Uterus (tissue), 2 donors: ENCODE data around the gene PTPA.

ENCODE experiments used
- POLR2A ChIP-seq, 2 donors: fragments of 450-650 bp; IDR thresholded peaks; one replicate each; pipeline ENCODE4 v1.6.1; 2016; ENCODE audit warnings: antibody characterized with exemption in 2 of 2, mild to moderate bottlenecking in 1 of 2, moderate library complexity in 1 of 2
- TF ChIP-seq, protein P1 (sequence below), 4 experiments: fragments of 200-600 bp in 2 of 4; fragments of 450-650 bp in 2 of 4; sonication (generic) in 2 of 4; IDR thresholded peaks; one replicate each; pipeline ENCODE4 v1.5.1; 2016 to 2019; ENCODE audit warnings: antibody characterized with exemption in 4 of 4, mild to moderate bottlenecking in 2 of 4, moderate library complexity in 1 of 4

DNA sequence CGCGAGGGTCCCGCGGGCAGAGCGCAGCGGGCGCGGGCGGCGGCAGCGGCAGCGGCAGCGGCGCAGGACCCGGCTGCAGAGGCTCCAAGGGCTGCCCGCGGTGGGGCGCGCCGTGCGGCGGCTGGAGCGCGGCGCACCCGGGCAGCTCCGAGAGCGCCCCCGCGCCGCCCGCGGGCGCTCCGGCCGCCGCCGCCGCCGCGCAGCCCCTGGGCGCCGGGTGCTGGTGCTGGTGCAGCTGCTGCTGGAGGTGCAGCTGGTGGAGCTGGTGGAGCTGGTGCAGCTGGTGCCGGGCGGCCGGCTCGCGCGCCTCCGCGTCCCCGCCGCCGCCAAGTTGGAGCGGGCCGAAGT lies 66.2 kb downstream of the PTPA start:
- TF ChIP-seq, protein P1, sequence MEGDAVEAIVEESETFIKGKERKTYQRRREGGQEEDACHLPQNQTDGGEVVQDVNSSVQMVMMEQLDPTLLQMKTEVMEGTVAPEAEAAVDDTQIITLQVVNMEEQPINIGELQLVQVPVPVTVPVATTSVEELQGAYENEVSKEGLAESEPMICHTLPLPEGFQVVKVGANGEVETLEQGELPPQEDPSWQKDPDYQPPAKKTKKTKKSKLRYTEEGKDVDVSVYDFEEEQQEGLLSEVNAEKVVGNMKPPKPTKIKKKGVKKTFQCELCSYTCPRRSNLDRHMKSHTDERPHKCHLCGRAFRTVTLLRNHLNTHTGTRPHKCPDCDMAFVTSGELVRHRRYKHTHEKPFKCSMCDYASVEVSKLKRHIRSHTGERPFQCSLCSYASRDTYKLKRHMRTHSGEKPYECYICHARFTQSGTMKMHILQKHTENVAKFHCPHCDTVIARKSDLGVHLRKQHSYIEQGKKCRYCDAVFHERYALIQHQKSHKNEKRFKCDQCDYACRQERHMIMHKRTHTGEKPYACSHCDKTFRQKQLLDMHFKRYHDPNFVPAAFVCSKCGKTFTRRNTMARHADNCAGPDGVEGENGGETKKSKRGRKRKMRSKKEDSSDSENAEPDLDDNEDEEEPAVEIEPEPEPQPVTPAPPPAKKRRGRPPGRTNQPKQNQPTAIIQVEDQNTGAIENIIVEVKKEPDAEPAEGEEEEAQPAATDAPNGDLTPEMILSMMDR (IDR thresholded peaks at IDR 0.05): no peak
- no peak for TF ChIP-seq POLR2A (IDR thresholded peaks at IDR 0.05)
